Suprapubic skin (tissue), 4 donors: Measurements from ENCODE around the gene MYO1E. TPM values are rescaled to one million over a fixed set of nuclear protein-coding genes. Genes with fewer than 3 reads are reported as not detected.
"Not testable (repeated sequence)": the region's sequence is repeated elsewhere in the genome, so short reads cannot be mapped to it uniquely, and the experiment has no call there.

Source experiments
- DNase-seq, 2 donors: peaks; one replicate each; pipeline ENCODE4 v3.0.0-alpha.2; 2019; ENCODE audit warnings: low spot score in 2 of 2
- H3K27ac ChIP-seq: fragments of 200-600 bp; sonication (generic); one replicate; pipeline ENCODE4 v1.5.1; 2019
- H3K27me3 ChIP-seq: fragments of 200-600 bp; sonication (generic); one replicate; pipeline ENCODE4 v1.5.1; 2019
- H3K36me3 ChIP-seq: fragments of 200-600 bp; sonication (generic); one replicate; pipeline ENCODE4 v1.5.1; 2019
- H3K4me1 ChIP-seq: fragments of 200-600 bp; sonication (generic); one replicate; pipeline ENCODE4 v1.5.1; 2019
- H3K4me3 ChIP-seq: fragments of 200-600 bp; sonication (generic); one replicate; pipeline ENCODE4 v1.5.1; 2019; ENCODE audit warnings: mild to moderate bottlenecking
- H3K9me3 ChIP-seq: fragments of 200-600 bp; sonication (generic); one replicate; pipeline ENCODE4 v1.5.1; 2019
- EP300 ChIP-seq: sonication (generic); formaldehyde crosslinking; IDR thresholded peaks from one replicate; pipeline ENCODE4 v1.6.1; 2017; ENCODE audit warnings: antibody characterized with exemption
- POLR2A ChIP-seq, 2 donors: fragments of 450-650 bp; IDR thresholded peaks; one replicate each; pipeline ENCODE4 v1.6.1; 2017; ENCODE audit warnings: antibody characterized with exemption in 2 of 2, mild to moderate bottlenecking in 2 of 2, moderate library complexity in 2 of 2
- POLR2AphosphoS5 ChIP-seq, 3 donors: sonication (generic); formaldehyde crosslinking; IDR thresholded peaks; one replicate each; pipeline ENCODE4 v1.6.1; 2017; ENCODE audit warnings: antibody characterized with exemption in 3 of 3
- WGBS: methylation state at CpG from one replicate; pipeline ENCODE4 v1.1.5; 2018; 5-methylcytosine and 5-hydroxymethylcytosine counted together
- total RNA-seq, 4 donors: library from RNA; depleted of rRNA; stranded (reverse); fragments of >200 nt; gene quantifications; one replicate each; pipeline ENCODE4 v1.1.0, GENCODE V29; 2016
- TF ChIP-seq, protein P1 (sequence below), 2 donors: fragments of 200-600 bp in 1 of 2; fragments of 450-650 bp in 1 of 2; sonication (generic) in 1 of 2; IDR thresholded peaks; one replicate each; pipeline ENCODE4 v1.5.1; 2016 to 2019; ENCODE audit warnings: antibody characterized with exemption in 2 of 2, mild to moderate bottlenecking in 1 of 2, moderate library complexity in 1 of 2

MYO1E gene
- total RNA-seq, 4 donors from 2014 or later = 79.7 to 171 (median 144) TPM

- TF ChIP-seq EP300 = no peak
- no peak for TF ChIP-seq POLR2AphosphoS5 (IDR thresholded peaks at IDR 0.05)
- no peak for TF ChIP-seq POLR2A (IDR thresholded peaks at IDR 0.05)
- TF ChIP-seq, protein P1, sequence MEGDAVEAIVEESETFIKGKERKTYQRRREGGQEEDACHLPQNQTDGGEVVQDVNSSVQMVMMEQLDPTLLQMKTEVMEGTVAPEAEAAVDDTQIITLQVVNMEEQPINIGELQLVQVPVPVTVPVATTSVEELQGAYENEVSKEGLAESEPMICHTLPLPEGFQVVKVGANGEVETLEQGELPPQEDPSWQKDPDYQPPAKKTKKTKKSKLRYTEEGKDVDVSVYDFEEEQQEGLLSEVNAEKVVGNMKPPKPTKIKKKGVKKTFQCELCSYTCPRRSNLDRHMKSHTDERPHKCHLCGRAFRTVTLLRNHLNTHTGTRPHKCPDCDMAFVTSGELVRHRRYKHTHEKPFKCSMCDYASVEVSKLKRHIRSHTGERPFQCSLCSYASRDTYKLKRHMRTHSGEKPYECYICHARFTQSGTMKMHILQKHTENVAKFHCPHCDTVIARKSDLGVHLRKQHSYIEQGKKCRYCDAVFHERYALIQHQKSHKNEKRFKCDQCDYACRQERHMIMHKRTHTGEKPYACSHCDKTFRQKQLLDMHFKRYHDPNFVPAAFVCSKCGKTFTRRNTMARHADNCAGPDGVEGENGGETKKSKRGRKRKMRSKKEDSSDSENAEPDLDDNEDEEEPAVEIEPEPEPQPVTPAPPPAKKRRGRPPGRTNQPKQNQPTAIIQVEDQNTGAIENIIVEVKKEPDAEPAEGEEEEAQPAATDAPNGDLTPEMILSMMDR (IDR thresholded peaks at IDR 0.05) = no peak
- 71% methylated on average over 6 of the region's 6 CpGs for WGBS
- Histone ChIP-seq H3K27ac (no peak overlapping the region), H3K9me3 (no peaks in the 10 kb centered on the region), H3K4me3 (no peak overlapping the region), H3K27me3 (no peaks in the 10 kb centered on the region), H3K36me3 (peaks cover 66% of the 10 kb centered on the region), H3K4me1 (peaks cover 16% of the 10 kb centered on the region)
- DNase-seq = peak in 1 of 2 donors; percentile 4
Measured at GRCh38 chr15:59152694-59153450, 219.8 kb downstream of the MYO1E start.

DNA sequence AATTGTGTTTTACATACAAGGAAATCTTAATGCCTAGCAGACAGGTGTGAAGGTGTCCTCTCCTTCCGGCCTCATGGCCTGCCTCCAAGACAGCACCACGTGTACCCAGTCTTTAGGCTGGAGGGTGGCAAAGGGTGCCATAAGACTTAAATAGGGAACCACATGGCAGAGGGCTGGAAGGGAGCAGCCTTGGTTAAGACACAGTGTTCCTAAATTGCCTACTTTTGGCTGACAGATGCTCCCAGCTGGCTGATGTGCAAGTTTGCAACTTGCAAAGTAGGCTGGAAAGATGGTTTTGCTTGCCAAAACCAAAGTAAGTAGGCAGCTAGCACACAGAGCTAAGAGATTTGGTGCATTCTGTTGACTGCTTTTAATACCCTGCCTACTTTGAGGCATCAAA lies 222.5 kb downstream of the MYO1E start:
- Histone ChIP-seq H3K9me3 (no peaks in the 10 kb centered on the region), H3K36me3 (peaks cover 51% of the 10 kb centered on the region), H3K27ac (peak overlapping the region; percentile 14), H3K4me1 (peaks cover 13% of the 10 kb centered on the region), H3K27me3 (no peaks in the 10 kb centered on the region), H3K4me3 (no peak overlapping the region)
- WGBS = 20% methylated on average over 2 of the region's 2 CpGs
- TF ChIP-seq, protein P1 (IDR thresholded peaks at IDR 0.05) = no peak
- TF ChIP-seq POLR2AphosphoS5 (IDR thresholded peaks at IDR 0.05) = no peak
- no peak for TF ChIP-seq POLR2A (IDR thresholded peaks at IDR 0.05)
- TF ChIP-seq EP300 = no peak
- DNase-seq = peak in 1 of 2 donors; percentile 72

GRCh38 chr15:59148153-59148833 lies 224.4 kb downstream of the MYO1E start:
- peak in 1 of 2 donors; percentile 7 for DNase-seq
- H3K27ac ChIP-seq = no peak overlapping the region
- H3K27me3 ChIP-seq = no peaks in the 10 kb centered on the region
- TF ChIP-seq POLR2AphosphoS5 (IDR thresholded peaks at IDR 0.05) = no peak
- no peak for TF ChIP-seq EP300
- H3K36me3 ChIP-seq = peaks cover 46% of the 10 kb centered on the region
- WGBS = 33% methylated on average over 2 of the region's 2 CpGs
- peaks cover 13% of the 10 kb centered on the region for H3K4me1 ChIP-seq
- no peaks in the 10 kb centered on the region for H3K9me3 ChIP-seq
- H3K4me3 ChIP-seq = no peak overlapping the region

DNA sequence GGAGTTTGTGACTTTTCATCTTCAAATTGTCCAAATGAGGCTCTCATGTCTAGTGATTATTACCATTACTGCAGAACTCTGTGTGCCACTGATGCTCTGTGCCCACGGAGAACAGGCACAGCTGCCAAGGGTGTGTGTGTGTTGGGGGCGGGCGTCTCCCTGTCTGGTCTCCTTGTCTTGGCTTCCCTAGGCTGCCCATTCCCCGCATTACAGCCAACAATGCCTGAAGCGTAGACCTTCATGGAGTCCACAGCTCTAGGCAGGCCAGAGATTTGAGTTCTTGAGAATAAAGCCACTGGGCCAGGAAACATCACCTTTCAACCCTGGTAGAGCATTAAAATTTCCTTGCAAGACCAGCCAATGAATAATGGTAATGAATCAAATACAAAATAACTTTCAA lies 225.0 kb downstream of the MYO1E start:
- TF ChIP-seq, protein P1 (IDR thresholded peaks at IDR 0.05) = no peak
- TF ChIP-seq EP300 (no peak), POLR2A (IDR thresholded peaks at IDR 0.05) (no peak), POLR2AphosphoS5 (IDR thresholded peaks at IDR 0.05) (no peak)
- no peaks in the 10 kb centered on the region for H3K9me3 ChIP-seq
- H3K4me3 ChIP-seq = no peak overlapping the region
- H3K36me3 ChIP-seq = peaks cover 44% of the 10 kb centered on the region
- H3K27me3 ChIP-seq = no peaks in the 10 kb centered on the region
- 44% methylated on average over 5 of the region's 5 CpGs for WGBS
- no peak for DNase-seq
- H3K27ac ChIP-seq = no peak overlapping the region
- H3K4me1 ChIP-seq = peaks cover 13% of the 10 kb centered on the region

DNA sequence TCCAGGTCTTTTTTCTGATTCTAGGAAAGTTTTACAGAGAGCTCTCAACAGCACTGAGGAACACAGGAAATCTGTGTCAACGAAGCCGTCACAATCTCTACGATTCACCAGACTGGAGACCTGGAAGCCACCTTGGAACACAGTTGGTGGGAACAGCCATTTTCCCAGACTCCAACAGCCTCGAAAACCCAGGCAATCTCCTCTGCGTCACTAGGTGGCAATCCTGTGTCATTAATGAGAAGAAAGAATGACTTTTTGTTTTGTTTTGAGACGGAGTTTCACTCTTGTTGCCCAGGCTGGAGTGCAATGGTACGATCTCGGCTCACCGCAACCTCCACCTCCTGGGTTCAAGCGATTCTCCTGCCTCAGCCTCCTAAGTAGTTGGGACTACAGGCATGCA lies 228.1 kb downstream of the MYO1E start:
- not testable (repeated sequence) for H3K27ac ChIP-seq, DNase-seq, H3K27me3 ChIP-seq, H3K9me3 ChIP-seq, H3K4me3 ChIP-seq
- 78% methylated on average over 10 of the region's 10 CpGs for WGBS
- H3K4me1 ChIP-seq = peaks cover 12% of the 10 kb centered on the region
- peaks cover 21% of the 10 kb centered on the region for H3K36me3 ChIP-seq
- TF ChIP-seq, protein P1 (IDR thresholded peaks at IDR 0.05) = peak in 1 of 2 donors; percentile 10
